ENCODE data around the gene ADSS2. TPM values are rescaled to one million over a fixed set of nuclear protein-coding genes. Genes with fewer than 3 reads are reported as not detected.

Gene ADSS2
- total RNA-seq, 1 experiment from 2014 or later = 76.7 TPM

GRCh38 chr1:244371242-244372141 lies 80.2 kb downstream of the ADSS2 start:
- Histone ChIP-seq H3K27me3 (ENCODE audit: insufficient read depth, low read depth) (no peaks in the 10 kb centered on the region), H3K27ac (no peak overlapping the region), H3F3A (ENCODE audit: insufficient read depth, low read depth) (no peaks in the 10 kb centered on the region), H3K36me3 (ENCODE audit: low read depth) (no peaks in the 10 kb centered on the region), H2AFZ (no peak overlapping the region), H3K4me1 (replicated peaks; ENCODE audit: insufficient read depth) (no peaks in the 10 kb centered on the region), H3K9me3 (ENCODE audit: insufficient read depth, low read depth) (no peaks in the 10 kb centered on the region), H3K4me3 (no peak overlapping the region), H3K79me2 (ENCODE audit: low read depth) (no peaks in the 10 kb centered on the region), H4K20me1 (ENCODE audit: insufficient read depth) (no peaks in the 10 kb centered on the region), H3K9me2 (ENCODE audit: insufficient read depth) (no peaks in the 10 kb centered on the region; the same call in 1 of the 2 replicates), H3K4me2 (no peak overlapping the region)
- TF ChIP-seq, protein P1, sequence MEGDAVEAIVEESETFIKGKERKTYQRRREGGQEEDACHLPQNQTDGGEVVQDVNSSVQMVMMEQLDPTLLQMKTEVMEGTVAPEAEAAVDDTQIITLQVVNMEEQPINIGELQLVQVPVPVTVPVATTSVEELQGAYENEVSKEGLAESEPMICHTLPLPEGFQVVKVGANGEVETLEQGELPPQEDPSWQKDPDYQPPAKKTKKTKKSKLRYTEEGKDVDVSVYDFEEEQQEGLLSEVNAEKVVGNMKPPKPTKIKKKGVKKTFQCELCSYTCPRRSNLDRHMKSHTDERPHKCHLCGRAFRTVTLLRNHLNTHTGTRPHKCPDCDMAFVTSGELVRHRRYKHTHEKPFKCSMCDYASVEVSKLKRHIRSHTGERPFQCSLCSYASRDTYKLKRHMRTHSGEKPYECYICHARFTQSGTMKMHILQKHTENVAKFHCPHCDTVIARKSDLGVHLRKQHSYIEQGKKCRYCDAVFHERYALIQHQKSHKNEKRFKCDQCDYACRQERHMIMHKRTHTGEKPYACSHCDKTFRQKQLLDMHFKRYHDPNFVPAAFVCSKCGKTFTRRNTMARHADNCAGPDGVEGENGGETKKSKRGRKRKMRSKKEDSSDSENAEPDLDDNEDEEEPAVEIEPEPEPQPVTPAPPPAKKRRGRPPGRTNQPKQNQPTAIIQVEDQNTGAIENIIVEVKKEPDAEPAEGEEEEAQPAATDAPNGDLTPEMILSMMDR (conservative IDR thresholded peaks at IDR 0.05) = no peak
- TF ChIP-seq EZH2 (IDR thresholded peaks at IDR 0.05; ENCODE audit: low read depth) = no peak
- no peak for DNase-seq
- POLR2A ChIA-PET (ENCODE audit: unreplicated experiment) = no interaction called here
- BruUV-seq (replicated peaks) = no TSS peak
- CTCF ChIA-PET = no interaction called here
- intact Hi-C loops (cut with micrococcal nuclease; ENCODE audit: unreplicated experiment) = no loop called here

- Histone ChIP-seq H3K9me2 (ENCODE audit: insufficient read depth) (no peaks in the 10 kb centered on the region), H3K9me3 (ENCODE audit: insufficient read depth, low read depth) (no peaks in the 10 kb centered on the region), H3F3A (ENCODE audit: insufficient read depth, low read depth) (no peaks in the 10 kb centered on the region), H3K27me3 (ENCODE audit: insufficient read depth, low read depth) (no peaks in the 10 kb centered on the region), H3K4me2 (no peak overlapping the region), H3K36me3 (ENCODE audit: low read depth) (no peaks in the 10 kb centered on the region), H2AFZ (no peak overlapping the region), H3K79me2 (ENCODE audit: low read depth) (no peaks in the 10 kb centered on the region), H3K27ac (no peak overlapping the region), H4K20me1 (ENCODE audit: insufficient read depth) (no peaks in the 10 kb centered on the region), H3K4me3 (no peak overlapping the region), H3K4me1 (replicated peaks; ENCODE audit: insufficient read depth) (no peaks in the 10 kb centered on the region)
- BruUV-seq (replicated peaks) = no TSS peak
- ChIA-PET CTCF (no interaction called here), POLR2A (ENCODE audit: unreplicated experiment) (no interaction called here)
- DNase-seq = no peak
- intact Hi-C loops (cut with micrococcal nuclease; ENCODE audit: unreplicated experiment) = no loop called here
- TF ChIP-seq, protein P1 (conservative IDR thresholded peaks at IDR 0.05) = no peak
- no peak for TF ChIP-seq EZH2 (IDR thresholded peaks at IDR 0.05; ENCODE audit: low read depth)
Measured at GRCh38 chr1:244370060-244370637, 81.6 kb downstream of the ADSS2 start.

DNA sequence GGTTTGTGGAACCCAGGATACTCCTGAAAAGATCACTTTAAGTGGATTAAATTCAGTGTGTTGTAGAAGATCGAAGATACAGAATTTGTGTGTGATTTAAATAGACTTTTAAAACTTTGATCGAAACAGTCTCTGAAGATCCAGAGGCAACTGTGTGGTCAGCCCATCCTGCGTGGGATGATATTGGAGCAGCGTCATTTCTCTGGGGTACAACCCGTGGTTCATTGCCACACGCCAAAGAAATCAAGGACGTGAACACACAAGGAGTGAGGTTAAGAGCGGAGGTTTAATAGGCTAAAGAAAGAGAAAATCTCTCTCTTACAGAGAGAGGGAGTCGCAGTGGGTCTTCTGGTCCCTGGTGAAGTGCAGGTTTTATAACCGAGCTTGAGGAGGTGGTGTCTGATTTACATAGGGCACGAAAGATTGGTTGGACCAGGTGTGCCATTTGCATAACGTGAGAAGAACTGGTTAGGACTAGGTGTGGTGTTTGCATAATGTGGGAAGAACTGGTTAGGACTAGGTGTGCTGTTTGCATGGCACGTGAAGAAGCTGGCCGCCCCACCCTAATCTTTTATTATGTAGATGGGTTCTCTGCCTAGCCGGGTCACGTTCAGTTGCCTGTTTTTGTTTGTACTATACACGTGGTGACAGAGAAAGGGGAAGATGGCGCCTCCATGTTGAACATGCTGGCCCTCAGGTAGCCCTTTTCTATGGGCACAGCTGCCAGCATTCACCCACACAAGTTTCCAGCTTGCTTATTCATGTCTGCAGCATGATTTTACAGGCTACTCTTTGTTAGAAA lies 82.3 kb downstream of the ADSS2 start:
- ChIA-PET CTCF (no interaction called here), POLR2A (ENCODE audit: unreplicated experiment) (no interaction called here)
- H3K4me2 ChIP-seq = no peak overlapping the region
- BruUV-seq (replicated peaks) = no TSS peak
- intact Hi-C loops (cut with micrococcal nuclease; ENCODE audit: unreplicated experiment) = no loop called here
- H3K4me3 ChIP-seq = no peak overlapping the region
- H2AFZ ChIP-seq = no peak overlapping the region
- no peak for DNase-seq
- no peaks in the 10 kb centered on the region for H3K9me3 ChIP-seq (ENCODE audit: insufficient read depth, low read depth)
- H3K9me2 ChIP-seq (ENCODE audit: insufficient read depth) = no peaks in the 10 kb centered on the region
- no peaks in the 10 kb centered on the region for H3K79me2 ChIP-seq (ENCODE audit: low read depth)
- TF ChIP-seq, protein P1 (conservative IDR thresholded peaks at IDR 0.05) = no peak
- TF ChIP-seq EZH2 (IDR thresholded peaks at IDR 0.05; ENCODE audit: low read depth) = no peak
- no peaks in the 10 kb centered on the region for H3K27me3 ChIP-seq (ENCODE audit: insufficient read depth, low read depth)
- H3K4me1 ChIP-seq (replicated peaks; ENCODE audit: insufficient read depth) = no peaks in the 10 kb centered on the region
- H3K27ac ChIP-seq = no peak overlapping the region
- H3F3A ChIP-seq (ENCODE audit: insufficient read depth, low read depth) = no peaks in the 10 kb centered on the region
- no peaks in the 10 kb centered on the region for H4K20me1 ChIP-seq (ENCODE audit: insufficient read depth)
- no peaks in the 10 kb centered on the region for H3K36me3 ChIP-seq (ENCODE audit: low read depth)

Data from PC-9 (cell line).